Fibroblast of skin of back (primary cell): ENCODE data around the gene ATG3.
"Not testable (repeated sequence)": the region's sequence is repeated elsewhere in the genome, so short reads cannot be mapped to it uniquely, and the experiment has no call there.

Experiments used
- DNase-seq: peaks from one replicate; pipeline ENCODE4 v3.0.0-alpha.2; 2013

ATG3 gene

GRCh38 chr3:112497897-112498548, 63.7 kb downstream of the ATG3 start:
- no peak for DNase-seq

DNA sequence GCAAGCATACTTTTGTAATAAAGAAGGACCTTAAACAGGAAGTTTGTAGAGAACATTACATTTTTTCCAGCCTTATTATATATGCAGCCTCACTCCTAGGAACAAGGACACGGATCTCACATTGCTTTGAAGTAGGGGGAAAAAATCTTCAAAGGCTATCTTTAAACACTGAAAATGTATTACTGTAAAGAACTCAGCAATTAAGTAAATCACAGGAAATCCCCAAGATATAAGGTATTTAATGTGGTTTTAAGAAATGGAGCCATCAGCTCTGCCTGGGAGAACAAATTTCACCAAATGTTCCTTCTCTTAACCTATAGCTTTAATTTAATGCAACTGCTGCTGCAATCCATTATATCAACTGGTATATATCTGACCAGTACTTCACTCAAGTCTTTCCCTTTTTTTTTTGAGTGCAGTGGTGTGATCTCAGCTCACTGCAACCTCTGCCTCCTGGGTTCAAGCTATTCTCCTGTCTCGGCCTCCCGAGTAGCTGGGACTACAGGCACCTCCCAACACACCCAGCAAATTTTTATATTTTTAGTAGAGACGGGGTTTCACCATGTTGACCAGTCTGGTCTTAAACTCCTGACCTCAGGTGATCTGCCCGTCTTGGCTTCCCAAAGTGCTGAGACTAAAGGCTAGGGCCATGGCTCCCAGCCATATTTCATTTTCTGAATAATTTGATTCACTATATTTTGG, 65.2 kb downstream of the ATG3 start:
- no peak for DNase-seq

DNA sequence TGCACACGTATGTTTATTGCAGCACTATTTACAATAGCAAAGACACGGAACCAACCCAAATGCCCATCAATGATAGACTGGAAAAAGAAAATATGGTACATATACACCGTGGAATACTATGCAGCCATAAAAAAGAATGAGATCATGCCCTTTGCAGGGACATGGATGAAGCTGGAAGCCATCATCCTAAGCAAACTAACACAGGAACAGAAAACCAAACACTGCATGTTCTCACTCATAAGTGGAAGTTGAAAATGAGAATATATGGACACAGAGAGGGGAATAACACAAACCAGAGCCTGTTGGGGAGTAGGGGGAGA, 67.4 kb downstream of the ATG3 start:
- not testable (repeated sequence) for DNase-seq

GRCh38 chr3:112492124-112492523, 69.6 kb downstream of the ATG3 start:
- no peak for DNase-seq

GRCh38 chr3:112491373-112491772, 70.4 kb downstream of the ATG3 start:
- DNase-seq = no peak

- DNase-seq = no peak
Observed at GRCh38 chr3:112489674-112490479, 71.9 kb downstream of the ATG3 start.

- no peak for DNase-seq
Observed at GRCh38 chr3:112486811-112487505, 74.8 kb downstream of the ATG3 start.

GRCh38 chr3:112484352-112484751, 77.4 kb downstream of the ATG3 start:
- no peak for DNase-seq

GRCh38 chr3:112482675-112483074, 79.1 kb downstream of the ATG3 start:
- no peak for DNase-seq
